Brain microvascular endothelial cell (primary cell): ENCODE measurements around the gene TMOD1.

Experiments
- DNase-seq: peaks from one replicate; pipeline ENCODE4 v3.0.0-alpha.2; 2020
- H3K27ac ChIP-seq: fragments of 250-450 bp; sonication (Bioruptor Pico); 2 replicates; pipeline ENCODE4 v1.5.1; 2020; ENCODE audit warnings: mild to moderate bottlenecking, moderate library complexity
- H3K27me3 ChIP-seq: fragments of 250-450 bp; sonication (Bioruptor Pico); replicated peaks from 2 replicates; pipeline ENCODE4 v1.5.1; 2020; ENCODE audit warnings: mild to moderate bottlenecking
- H3K36me3 ChIP-seq: fragments of 250-450 bp; sonication (Bioruptor Pico); replicated peaks from 2 replicates; pipeline ENCODE4 v1.5.1; 2020; ENCODE audit warnings: mild to moderate bottlenecking
- H3K4me3 ChIP-seq: 2 replicates; pipeline ENCODE4 v1.5.1; 2011; ENCODE audit warnings: low read depth, mild to moderate bottlenecking, control low read depth, low read length, moderate library complexity
- in situ Hi-C: cut with HindIII; loops from 2 replicates; pipeline ENCODE4 v1.10.0; 2017; ENCODE audit warnings: low sequenced_read_pairs, low pct_ligation_motif_present
- TF ChIP-seq, protein P1 (sequence below): IDR thresholded peaks from 2 replicates; pipeline ENCODE4 v1.5.1; 2011; ENCODE audit warnings: low read depth, mild to moderate bottlenecking, moderate library complexity, low read length, control low read depth, inconsistent platforms; ENCODE audit errors: missing control alignments

Gene TMOD1

DNA sequence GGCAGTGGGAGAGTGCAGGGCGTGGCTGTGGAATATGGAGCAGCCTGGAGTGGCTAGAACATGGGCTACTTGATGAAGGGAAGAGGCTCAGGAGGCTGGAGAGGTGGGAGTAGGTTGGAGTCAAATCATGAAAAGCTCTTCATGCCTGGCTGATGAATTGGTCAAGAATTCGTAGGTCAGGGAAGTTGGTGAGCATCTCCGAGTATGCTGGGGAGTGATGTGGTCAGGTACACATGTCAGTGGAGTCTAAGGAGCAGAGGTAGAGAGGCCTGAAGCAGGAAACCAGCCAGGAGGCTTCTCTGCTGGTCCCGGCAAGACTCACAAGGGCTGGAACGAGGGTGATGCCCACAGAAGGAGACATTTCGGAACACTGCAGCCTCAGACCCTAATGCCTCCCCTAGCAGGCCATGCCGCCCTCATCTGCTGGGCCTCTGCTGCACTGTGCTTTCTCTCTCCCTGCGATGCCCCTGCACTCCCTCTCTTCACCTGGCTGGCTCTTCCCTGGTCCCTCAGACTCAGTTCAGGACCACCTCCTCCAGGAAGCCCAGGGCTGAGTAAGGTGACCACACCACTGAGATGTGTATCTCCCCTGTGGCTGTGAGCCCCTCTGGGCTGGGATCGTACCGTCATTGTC is 33.6 kb downstream of the TMOD1 start:
- in situ Hi-C loops = no loop called here
- no peak for DNase-seq
- Histone ChIP-seq H3K27ac (no peak overlapping the region), H3K4me3 (no peak overlapping the region), H3K27me3 (no peaks in the 10 kb centered on the region), H3K36me3 (no peaks in the 10 kb centered on the region)
- TF ChIP-seq, protein P1, sequence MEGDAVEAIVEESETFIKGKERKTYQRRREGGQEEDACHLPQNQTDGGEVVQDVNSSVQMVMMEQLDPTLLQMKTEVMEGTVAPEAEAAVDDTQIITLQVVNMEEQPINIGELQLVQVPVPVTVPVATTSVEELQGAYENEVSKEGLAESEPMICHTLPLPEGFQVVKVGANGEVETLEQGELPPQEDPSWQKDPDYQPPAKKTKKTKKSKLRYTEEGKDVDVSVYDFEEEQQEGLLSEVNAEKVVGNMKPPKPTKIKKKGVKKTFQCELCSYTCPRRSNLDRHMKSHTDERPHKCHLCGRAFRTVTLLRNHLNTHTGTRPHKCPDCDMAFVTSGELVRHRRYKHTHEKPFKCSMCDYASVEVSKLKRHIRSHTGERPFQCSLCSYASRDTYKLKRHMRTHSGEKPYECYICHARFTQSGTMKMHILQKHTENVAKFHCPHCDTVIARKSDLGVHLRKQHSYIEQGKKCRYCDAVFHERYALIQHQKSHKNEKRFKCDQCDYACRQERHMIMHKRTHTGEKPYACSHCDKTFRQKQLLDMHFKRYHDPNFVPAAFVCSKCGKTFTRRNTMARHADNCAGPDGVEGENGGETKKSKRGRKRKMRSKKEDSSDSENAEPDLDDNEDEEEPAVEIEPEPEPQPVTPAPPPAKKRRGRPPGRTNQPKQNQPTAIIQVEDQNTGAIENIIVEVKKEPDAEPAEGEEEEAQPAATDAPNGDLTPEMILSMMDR = no peak

DNA sequence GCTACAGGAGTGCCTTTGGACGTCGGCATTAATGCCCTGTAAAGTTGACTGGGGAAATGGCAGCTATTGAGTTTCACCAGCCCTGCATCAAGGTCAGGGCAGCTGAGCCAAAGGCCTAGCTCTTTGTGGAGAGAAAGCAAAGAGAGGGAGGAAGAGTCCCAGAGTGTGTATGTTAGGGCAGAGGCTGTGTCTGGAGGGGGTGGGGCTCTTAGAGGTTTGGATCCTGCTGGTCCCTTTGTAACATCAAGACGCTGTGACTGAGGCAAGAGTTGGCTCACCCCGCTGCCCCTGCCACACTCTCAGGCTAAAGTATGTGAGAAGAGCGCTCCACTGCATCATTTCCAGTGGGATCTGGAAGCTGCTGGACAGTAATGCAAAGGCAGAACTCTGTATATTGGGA is 34.3 kb downstream of the TMOD1 start:
- TF ChIP-seq, protein P1 = no peak
- H3K27ac ChIP-seq = no peak overlapping the region
- H3K4me3 ChIP-seq = no peak overlapping the region
- DNase-seq = no peak
- H3K27me3 ChIP-seq = no peaks in the 10 kb centered on the region
- in situ Hi-C loops = no loop called here
- no peaks in the 10 kb centered on the region for H3K36me3 ChIP-seq

GRCh38 chr9:97536480-97536879 is 35.0 kb downstream of the TMOD1 start:
- in situ Hi-C loops = no loop called here
- TF ChIP-seq, protein P1 = no peak
- Histone ChIP-seq H3K4me3 (no peak overlapping the region), H3K36me3 (no peaks in the 10 kb centered on the region), H3K27ac (no peak overlapping the region), H3K27me3 (no peaks in the 10 kb centered on the region)
- DNase-seq = no peak

GRCh38 chr9:97543561-97543960 is 42.1 kb downstream of the TMOD1 start:
- no peak for DNase-seq
- Histone ChIP-seq H3K4me3 (no peak overlapping the region), H3K27ac (no peak overlapping the region), H3K27me3 (no peaks in the 10 kb centered on the region), H3K36me3 (no peaks in the 10 kb centered on the region)
- in situ Hi-C loops = no loop called here
- TF ChIP-seq, protein P1 = no peak

- H3K27ac ChIP-seq = no peak overlapping the region
- H3K27me3 ChIP-seq = no peaks in the 10 kb centered on the region
- no peaks in the 10 kb centered on the region for H3K36me3 ChIP-seq
- no peak for DNase-seq
- in situ Hi-C loops = no loop called here
- H3K4me3 ChIP-seq = no peak overlapping the region
- TF ChIP-seq, protein P1 = no peak
Observed at GRCh38 chr9:97545486-97545885, 44.0 kb downstream of the TMOD1 start.
